ENCODE data around the gene ZNF579. TPM values are rescaled to one million over a fixed set of nuclear protein-coding genes. Genes with fewer than 3 reads are reported as not detected.
A peak's percentile ranks its signal among the peaks of the same experiment; 100 is the strongest.

The ZNF579 gene
- total and polyA plus RNA-seq, 2 of the 8 experiments (the other 6 are each of a cell fraction or from before 2014, with no cell fraction given): 10.0 to 18.9 TPM

- no peak overlapping the region for H2BK20ac ChIP-seq (ENCODE audit: low read length)
- H3K23me2 ChIP-seq (ENCODE audit: low read depth, low read length): peaks cover 4% of the 10 kb centered on the region
- FAIRE-seq: peak; percentile 36
- H4K91ac ChIP-seq (replicated peaks; ENCODE audit: insufficient read length, low read length): no peak overlapping the region
- no peaks in the 10 kb centered on the region; the same call in 1 of the 2 replicates for H3K79me1 ChIP-seq (ENCODE audit: low read depth, low read length)
- no peak overlapping the region for H3K27ac ChIP-seq (ENCODE audit: low read depth, low read length)
- H2BK15ac ChIP-seq (ENCODE audit: low read length): no peak overlapping the region
- POLR2A ChIA-PET (ENCODE audit: partially characterized antibody): interaction anchor here (1.0 to 2.7 kb wide), 3 partner anchors 13 to 45 kb away, joined by 3 to 18 read pairs (median 3); partner anchors contain the start of gene ZNF865
- no peak overlapping the region for H2BK12ac ChIP-seq (ENCODE audit: low read depth, low read length)
- no peak overlapping the region for H3K4ac ChIP-seq (replicated peaks; ENCODE audit: insufficient read length, low read depth, low read length)
- WGBS, 2 experiments (ENCODE audit: extremely low coverage in 1 of 2, insufficient coverage in 1 of 2, insufficient read length in 1 of 2, insufficient replicate concordance in 2 of 2, low coverage in 1 of 2, low lambda C conversion rate in 2 of 2, missing lambda C conversion rate in 1 of 2): 82% methylated on average over 10 of the region's 10 CpGs; no CpG with 5 or more reads in 1 of the 2 experiments
- H3K9ac ChIP-seq (replicated peaks in 1 of 4; ENCODE audit: extremely low read depth in 1 of 4, low read depth in 3 of 4, low read length in 3 of 4): no peak overlapping the region
- no peak overlapping the region for H3K14ac ChIP-seq (ENCODE audit: insufficient read length)
- no peak overlapping the region for H3K4me3 ChIP-seq (ENCODE audit: extremely low read depth in 1 of 4, insufficient read depth in 2 of 4, low read depth in 3 of 4, low read length in 4 of 4)
- H3K56ac ChIP-seq (replicated peaks; ENCODE audit: insufficient read length, low read depth, low read length): no peak overlapping the region
- H3K79me2 ChIP-seq (ENCODE audit: control insufficient read depth in 1 of 2, insufficient read depth in 2 of 2, low read length in 2 of 2): no peaks in the 10 kb centered on the region
- H2BK120ac ChIP-seq (replicated peaks; ENCODE audit: low read depth, low read length): no peak overlapping the region
- H3K23ac ChIP-seq (ENCODE audit: insufficient read length): no peak overlapping the region
- H4K8ac ChIP-seq (ENCODE audit: extremely low read depth, insufficient read depth, low read length): no peak overlapping the region
- H3K9me3 ChIP-seq (ENCODE audit: insufficient read depth in 2 of 2, low read depth in 1 of 2, low read length in 1 of 2): no peaks in the 10 kb centered on the region
- H4K5ac ChIP-seq (ENCODE audit: insufficient read length, low read depth, low read length): no peak overlapping the region
- H3K27me3 ChIP-seq (replicated peaks in 1 of 4; ENCODE audit: control insufficient read depth in 3 of 4, extremely low read depth in 1 of 4, insufficient read depth in 3 of 4, low read length in 3 of 4): peaks cover 0 to 2% (median 0%) of the 10 kb centered on the region in 4 experiments; a peak in 2 of 7 replicates
- peak; percentile 35; the same call in 1 of the 2 replicates for TF ChIP-seq MAX (IDR thresholded peaks at IDR 0.05)
- peak; percentile 42 for TF ChIP-seq POLR2AphosphoS5 (IDR thresholded peaks at IDR 0.05; ENCODE audit: low read depth, low read length)
- 0 out of 2 replicates have a peak, but pooled peaks have one; percentile 54 for TF ChIP-seq SP1 (IDR thresholded peaks at IDR 0.05; ENCODE audit: low read depth, low read length)
- TF ChIP-seq BCL11A (IDR thresholded peaks at IDR 0.05; ENCODE audit: low read depth in 2 of 2, low read length in 2 of 2): no peak
- TF ChIP-seq HDAC6 (IDR thresholded peaks at IDR 0.05; ENCODE audit: low read depth, low read length): no peak
- peak; percentile 94 for TF ChIP-seq CHD1 (IDR thresholded peaks at IDR 0.05; ENCODE audit: low read depth, low read length)
- no peak for TF ChIP-seq CHD2 (IDR thresholded peaks at IDR 0.05; ENCODE audit: low read length)
- TF ChIP-seq SIX5 (IDR thresholded peaks at IDR 0.05; ENCODE audit: low read depth, low read length): peak; percentile 74
- TF ChIP-seq HDAC2 (IDR thresholded peaks at IDR 0.05; ENCODE audit: borderline replicate concordance in 1 of 2, low read depth in 2 of 2, low read length in 2 of 2): no peak
- peak in 1 of 2 experiments; percentile 99; a peak in 2 of 3 replicates for TF ChIP-seq EP300 (IDR thresholded peaks at IDR 0.05; ENCODE audit: borderline replicate concordance in 1 of 2, low read depth in 2 of 2, low read length in 2 of 2)
- TF ChIP-seq JUND (IDR thresholded peaks at IDR 0.05; ENCODE audit: low read length): peak; percentile 95
- CTCF ChIA-PET (ENCODE audit: partially characterized antibody): no interaction called here
- H2AFZ ChIP-seq (ENCODE audit: low read length): no peak overlapping the region
- no peak overlapping the region for H2BK5ac ChIP-seq (ENCODE audit: low read depth, low read length)
- H4K20me1 ChIP-seq (replicated peaks in 1 of 2; ENCODE audit: control insufficient read depth in 1 of 2, insufficient read depth in 2 of 2, low read length in 2 of 2): peaks cover 0 to 2% of the 10 kb centered on the region in 2 experiments
- H3K4me1 ChIP-seq (replicated peaks in 1 of 4; ENCODE audit: control insufficient read depth in 3 of 4, insufficient read depth in 4 of 4, low read length in 3 of 4): peaks cover 0 to 8% (median 4%) of the 10 kb centered on the region in 4 experiments; a peak in 4 of 7 replicates
- H3K36me3 ChIP-seq (ENCODE audit: control insufficient read depth in 2 of 4, insufficient read depth in 4 of 4, low read length in 3 of 4): peaks cover 0 to 10% (median 8%) of the 10 kb centered on the region in 4 experiments; a peak in 3 of 8 replicates
- DNase-seq (ENCODE audit: low read depth in 1 of 2, low spot score in 2 of 2): peak in 1 of 2 experiments; percentile 47
- H2AK5ac ChIP-seq (ENCODE audit: low read depth, low read length): 0 out of 2 replicates have a peak overlapping the region, but pooled peaks have one; percentile 65
- peak overlapping the region in 1 of 2 experiments; percentile 74; a peak in 2 of 4 replicates for H3K4me2 ChIP-seq (ENCODE audit: insufficient read depth in 1 of 2, low read depth in 2 of 2, low read length in 2 of 2)
- no peak overlapping the region; the same call in 1 of the 2 replicates for H3K18ac ChIP-seq (ENCODE audit: extremely low read depth, low read length)
Measured at GRCh38 chr19:55591555-55591954, 10.9 kb upstream of the ZNF579 start.

Measured in H1 (cell line).